SK-N-SH (cell line): Measurements from ENCODE around the gene AZIN2.

ENCODE experiments used
- CHD2 ChIP-seq: fragments of 150-350 bp; IDR thresholded peaks from 2 replicates; pipeline ENCODE4 v1.6.1; 2018; ENCODE audit warnings: low read length; ENCODE audit not compliant: partially characterized antibody
- ELF1 ChIP-seq: IDR thresholded peaks from 2 replicates; pipeline ENCODE4 v1.4.0; 2012
- EP300 ChIP-seq, 2 experiments: IDR thresholded peaks; 2 replicates each; pipeline versions ENCODE4 v1.4.0 to v1.6.1; 2012; ENCODE audit warnings: borderline replicate concordance in 1 of 2, low read depth in 1 of 2, low read length in 1 of 2
- EZH2phosphoT487 ChIP-seq: fragments of 200-600 bp; sonication (generic); IDR thresholded peaks from 2 replicates; pipeline ENCODE4 v1.6.1; 2017; ENCODE audit warnings: low read depth, mixed run types, mild to moderate bottlenecking, antibody characterized with exemption, moderate library complexity, borderline replicate concordance
- FOXJ3 ChIP-seq: sonication (generic); formaldehyde crosslinking; IDR thresholded peaks from 2 replicates; pipeline ENCODE4 v1.5.1; 2020; ENCODE audit warnings: mild to moderate bottlenecking, missing genetic modification reagents
- GABPA ChIP-seq: IDR thresholded peaks from 2 replicates; pipeline ENCODE4 v1.4.0; 2012; ENCODE audit warnings: low read depth, mild to moderate bottlenecking
- MEF2A ChIP-seq: IDR thresholded peaks from 2 replicates; pipeline ENCODE4 v1.4.0; 2012; ENCODE audit warnings: low read depth, borderline replicate concordance
- SIN3A ChIP-seq: IDR thresholded peaks from 2 replicates; pipeline ENCODE4 v1.6.1; 2012; ENCODE audit warnings: low read depth, mild to moderate bottlenecking, low read length, moderate library complexity, borderline replicate concordance
- TEAD4 ChIP-seq: IDR thresholded peaks from 2 replicates; pipeline ENCODE4 v1.4.0; 2012; ENCODE audit warnings: mild to moderate bottlenecking, borderline replicate concordance; ENCODE audit not compliant: insufficient read depth
- YY1 ChIP-seq: IDR thresholded peaks from 2 replicates; pipeline ENCODE4 v1.4.0; 2012; ENCODE audit warnings: low read depth, mild to moderate bottlenecking
- TF ChIP-seq, protein P1 (sequence below): fragments of 200-600 bp; sonication (generic); IDR thresholded peaks from 2 replicates; pipeline ENCODE4 v1.6.1; 2017; ENCODE audit warnings: antibody characterized with exemption, mild to moderate bottlenecking, moderate library complexity
- TF ChIP-seq, protein P2 (sequence below): IDR thresholded peaks from 2 replicates; pipeline ENCODE4 v1.6.1; 2012; ENCODE audit warnings: mild to moderate bottlenecking, low read depth, low read length, moderate library complexity

DNA sequence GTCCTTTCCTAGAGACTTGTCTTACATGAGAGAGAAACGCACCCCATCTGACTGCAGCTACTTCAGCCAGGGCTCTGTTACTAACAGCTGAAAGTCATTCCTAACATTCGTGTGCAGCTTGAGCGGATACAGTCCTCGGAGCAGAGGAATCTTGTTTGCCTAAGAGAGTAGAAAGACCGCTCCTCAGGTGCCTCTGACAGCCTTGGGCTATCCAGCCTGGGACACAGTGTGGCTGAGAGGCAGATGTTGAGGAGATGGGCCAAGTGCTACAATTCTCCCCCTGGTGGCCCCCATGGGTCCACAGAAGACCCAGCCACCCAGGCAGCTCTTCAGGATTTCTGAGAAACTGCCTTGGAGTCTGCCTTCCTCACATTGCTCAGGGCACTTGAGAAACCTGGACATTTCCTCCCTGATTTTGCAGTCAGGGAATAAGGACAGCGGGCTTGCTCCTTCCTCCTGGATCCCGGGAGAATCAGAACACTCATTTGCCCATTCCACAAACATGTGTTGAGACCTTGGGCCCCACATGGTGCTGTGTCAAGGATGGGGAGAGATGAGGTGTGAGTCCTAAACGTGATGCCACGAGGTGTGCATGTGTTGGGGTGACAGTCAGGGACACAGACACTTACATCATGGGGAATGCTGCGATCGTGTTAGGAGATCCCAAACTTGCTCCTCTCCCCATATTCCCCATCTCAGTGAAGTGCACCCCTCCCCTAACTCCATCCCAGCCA lies 87.8 kb downstream of the AZIN2 start:
- TF ChIP-seq, protein P1, sequence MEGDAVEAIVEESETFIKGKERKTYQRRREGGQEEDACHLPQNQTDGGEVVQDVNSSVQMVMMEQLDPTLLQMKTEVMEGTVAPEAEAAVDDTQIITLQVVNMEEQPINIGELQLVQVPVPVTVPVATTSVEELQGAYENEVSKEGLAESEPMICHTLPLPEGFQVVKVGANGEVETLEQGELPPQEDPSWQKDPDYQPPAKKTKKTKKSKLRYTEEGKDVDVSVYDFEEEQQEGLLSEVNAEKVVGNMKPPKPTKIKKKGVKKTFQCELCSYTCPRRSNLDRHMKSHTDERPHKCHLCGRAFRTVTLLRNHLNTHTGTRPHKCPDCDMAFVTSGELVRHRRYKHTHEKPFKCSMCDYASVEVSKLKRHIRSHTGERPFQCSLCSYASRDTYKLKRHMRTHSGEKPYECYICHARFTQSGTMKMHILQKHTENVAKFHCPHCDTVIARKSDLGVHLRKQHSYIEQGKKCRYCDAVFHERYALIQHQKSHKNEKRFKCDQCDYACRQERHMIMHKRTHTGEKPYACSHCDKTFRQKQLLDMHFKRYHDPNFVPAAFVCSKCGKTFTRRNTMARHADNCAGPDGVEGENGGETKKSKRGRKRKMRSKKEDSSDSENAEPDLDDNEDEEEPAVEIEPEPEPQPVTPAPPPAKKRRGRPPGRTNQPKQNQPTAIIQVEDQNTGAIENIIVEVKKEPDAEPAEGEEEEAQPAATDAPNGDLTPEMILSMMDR, result no peak
- TF ChIP-seq EZH2phosphoT487 (no peak), TEAD4 (no peak), FOXJ3 (CRISPR knock-in tag) (no peak), GABPA (no peak), YY1 (no peak), ELF1 (no peak), CHD2 (no peak), MEF2A (no peak), EP300 (IDR thresholded peaks at IDR 0.05; ENCODE audit: borderline replicate concordance in 1 of 2, low read depth in 1 of 2, low read length in 1 of 2) (no peak), SIN3A (no peak)
- TF ChIP-seq, protein P2, sequence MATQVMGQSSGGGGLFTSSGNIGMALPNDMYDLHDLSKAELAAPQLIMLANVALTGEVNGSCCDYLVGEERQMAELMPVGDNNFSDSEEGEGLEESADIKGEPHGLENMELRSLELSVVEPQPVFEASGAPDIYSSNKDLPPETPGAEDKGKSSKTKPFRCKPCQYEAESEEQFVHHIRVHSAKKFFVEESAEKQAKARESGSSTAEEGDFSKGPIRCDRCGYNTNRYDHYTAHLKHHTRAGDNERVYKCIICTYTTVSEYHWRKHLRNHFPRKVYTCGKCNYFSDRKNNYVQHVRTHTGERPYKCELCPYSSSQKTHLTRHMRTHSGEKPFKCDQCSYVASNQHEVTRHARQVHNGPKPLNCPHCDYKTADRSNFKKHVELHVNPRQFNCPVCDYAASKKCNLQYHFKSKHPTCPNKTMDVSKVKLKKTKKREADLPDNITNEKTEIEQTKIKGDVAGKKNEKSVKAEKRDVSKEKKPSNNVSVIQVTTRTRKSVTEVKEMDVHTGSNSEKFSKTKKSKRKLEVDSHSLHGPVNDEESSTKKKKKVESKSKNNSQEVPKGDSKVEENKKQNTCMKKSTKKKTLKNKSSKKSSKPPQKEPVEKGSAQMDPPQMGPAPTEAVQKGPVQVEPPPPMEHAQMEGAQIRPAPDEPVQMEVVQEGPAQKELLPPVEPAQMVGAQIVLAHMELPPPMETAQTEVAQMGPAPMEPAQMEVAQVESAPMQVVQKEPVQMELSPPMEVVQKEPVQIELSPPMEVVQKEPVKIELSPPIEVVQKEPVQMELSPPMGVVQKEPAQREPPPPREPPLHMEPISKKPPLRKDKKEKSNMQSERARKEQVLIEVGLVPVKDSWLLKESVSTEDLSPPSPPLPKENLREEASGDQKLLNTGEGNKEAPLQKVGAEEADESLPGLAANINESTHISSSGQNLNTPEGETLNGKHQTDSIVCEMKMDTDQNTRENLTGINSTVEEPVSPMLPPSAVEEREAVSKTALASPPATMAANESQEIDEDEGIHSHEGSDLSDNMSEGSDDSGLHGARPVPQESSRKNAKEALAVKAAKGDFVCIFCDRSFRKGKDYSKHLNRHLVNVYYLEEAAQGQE, result no peak
